Measurements from ENCODE around the gene DIAPH2. TPM values are rescaled to one million over a fixed set of nuclear protein-coding genes. Genes with fewer than 3 reads are reported as not detected.

DIAPH2 gene
- total and polyA plus RNA-seq, 9 of the 15 experiments (the other 6 are each of a cell fraction or from before 2014, with no cell fraction given) = 0.01 to 0.18 (median 0.07) TPM; not detected in 1

DNA sequence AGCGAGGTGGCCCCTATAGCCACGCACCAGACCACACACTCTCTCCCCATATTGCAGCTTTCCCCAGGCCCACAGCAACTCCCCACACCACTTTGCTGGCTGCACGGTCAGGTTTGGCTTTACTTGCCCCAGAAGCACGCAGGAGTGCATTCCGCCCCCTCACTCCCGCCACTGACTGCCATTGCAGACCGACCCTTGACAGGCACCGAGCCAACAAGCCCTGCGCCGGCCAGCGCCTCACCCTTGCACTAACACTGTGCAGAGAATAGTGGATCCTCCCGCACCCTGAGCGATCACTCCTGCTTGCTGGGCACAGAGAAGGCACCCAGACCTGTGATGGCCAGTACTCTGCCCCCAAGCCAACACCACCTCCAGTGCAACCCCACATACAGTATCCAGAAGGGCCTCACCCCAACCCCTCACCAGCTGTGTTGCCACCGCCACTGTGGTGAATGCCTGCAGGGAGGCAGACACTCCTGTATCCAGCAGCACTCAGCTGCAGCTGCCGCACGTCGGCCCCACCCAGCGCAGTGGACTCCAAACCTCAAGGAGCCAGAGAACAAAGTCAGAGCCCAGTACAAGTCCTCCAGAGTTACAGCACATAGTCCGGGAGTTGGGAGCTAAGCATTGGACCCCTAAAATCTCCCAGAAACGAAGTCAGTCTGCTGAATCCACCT is 28.6 kb upstream of the DIAPH2 start:
- Histone ChIP-seq H3K4me1 (replicated peaks in 1 of 2; ENCODE audit: control insufficient read depth in 2 of 2, insufficient read depth in 2 of 2, low read length in 2 of 2) (no peaks in the 10 kb centered on the region), H3K9me1 (ENCODE audit: control insufficient read depth, insufficient read depth, low read length) (no peaks in the 10 kb centered on the region), H3K79me2 (ENCODE audit: control insufficient read depth, insufficient read depth, low read length) (no peaks in the 10 kb centered on the region), H3K9ac (ENCODE audit: insufficient read depth in 1 of 2, low read depth in 2 of 2, low read length in 2 of 2) (no peak overlapping the region), H3K27me3 (ENCODE audit: control insufficient read depth in 2 of 2, insufficient read depth in 2 of 2, low read length in 2 of 2) (no peaks in the 10 kb centered on the region), H2AFZ (ENCODE audit: low read depth, low read length) (no peak overlapping the region), H4K20me1 (replicated peaks; ENCODE audit: control insufficient read depth, insufficient read depth, low read length) (no peaks in the 10 kb centered on the region), H3K4me3 (no peak overlapping the region), H3K4me2 (ENCODE audit: insufficient read depth, low read length) (no peak overlapping the region), H3K9me3 (replicated peaks; ENCODE audit: control insufficient read depth, insufficient read depth, low read depth, low read length) (no peaks in the 10 kb centered on the region), H3K27ac (ENCODE audit: extremely low read depth, low read depth, low read length) (no peak overlapping the region), H3K36me3 (ENCODE audit: control insufficient read depth, insufficient read depth, low read length) (no peaks in the 10 kb centered on the region)
- ChIA-PET POLR2A (no interaction called here), CTCF (ENCODE audit: low intra/inter-chr PET ratio) (no interaction called here)
- DNase-seq (ENCODE audit: extremely low read depth in 1 of 4, low spot score in 3 of 4) = no peak
- in situ Hi-C loops (cut with MboI) = no loop called here
- TF ChIP-seq, protein P1, sequence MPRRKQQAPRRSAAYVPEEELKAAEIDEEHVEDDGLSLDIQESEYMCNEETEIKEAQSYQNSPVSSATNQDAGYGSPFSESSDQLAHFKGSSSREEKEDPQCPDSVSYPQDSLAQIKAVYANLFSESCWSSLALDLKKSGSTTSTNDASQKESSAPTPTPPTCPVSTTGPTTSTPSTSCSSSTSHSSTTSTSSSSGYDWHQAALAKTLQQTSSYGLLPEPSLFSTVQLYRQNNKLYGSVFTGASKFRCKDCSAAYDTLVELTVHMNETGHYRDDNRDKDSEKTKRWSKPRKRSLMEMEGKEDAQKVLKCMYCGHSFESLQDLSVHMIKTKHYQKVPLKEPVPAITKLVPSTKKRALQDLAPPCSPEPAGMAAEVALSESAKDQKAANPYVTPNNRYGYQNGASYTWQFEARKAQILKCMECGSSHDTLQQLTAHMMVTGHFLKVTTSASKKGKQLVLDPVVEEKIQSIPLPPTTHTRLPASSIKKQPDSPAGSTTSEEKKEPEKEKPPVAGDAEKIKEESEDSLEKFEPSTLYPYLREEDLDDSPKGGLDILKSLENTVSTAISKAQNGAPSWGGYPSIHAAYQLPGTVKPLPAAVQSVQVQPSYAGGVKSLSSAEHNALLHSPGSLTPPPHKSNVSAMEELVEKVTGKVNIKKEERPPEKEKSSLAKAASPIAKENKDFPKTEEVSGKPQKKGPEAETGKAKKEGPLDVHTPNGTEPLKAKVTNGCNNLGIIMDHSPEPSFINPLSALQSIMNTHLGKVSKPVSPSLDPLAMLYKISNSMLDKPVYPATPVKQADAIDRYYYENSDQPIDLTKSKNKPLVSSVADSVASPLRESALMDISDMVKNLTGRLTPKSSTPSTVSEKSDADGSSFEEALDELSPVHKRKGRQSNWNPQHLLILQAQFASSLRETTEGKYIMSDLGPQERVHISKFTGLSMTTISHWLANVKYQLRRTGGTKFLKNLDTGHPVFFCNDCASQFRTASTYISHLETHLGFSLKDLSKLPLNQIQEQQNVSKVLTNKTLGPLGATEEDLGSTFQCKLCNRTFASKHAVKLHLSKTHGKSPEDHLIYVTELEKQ (CRISPR knock-in tag; IDR thresholded peaks at IDR 0.05) = no peak
- no peak for TF ChIP-seq XRCC4 (IDR thresholded peaks at IDR 0.05; ENCODE audit: extremely low read depth, insufficient read depth, insufficient read length)
- TF ChIP-seq DDX20 (tag; IDR thresholded peaks at IDR 0.05; ENCODE audit: low read depth) = no peak
- no peak for TF ChIP-seq EP300 (IDR thresholded peaks at IDR 0.05; ENCODE audit: low read length)
- TF ChIP-seq ETV1 (tag; conservative IDR thresholded peaks at IDR 0.05; ENCODE audit: low read depth) = no peak
- no peak for TF ChIP-seq NR2F6 (CRISPR knock-in tag; IDR thresholded peaks at IDR 0.05)
- TF ChIP-seq L3MBTL2 (IDR thresholded peaks at IDR 0.05) = no peak
- no peak for TF ChIP-seq ZNF586 (CRISPR knock-in tag; conservative IDR thresholded peaks at IDR 0.05)
- TF ChIP-seq SMAD2 (IDR thresholded peaks at IDR 0.05; ENCODE audit: low read depth, low read length) = no peak
- no peak for TF ChIP-seq ZNF197 (CRISPR knock-in tag; IDR thresholded peaks at IDR 0.05; ENCODE audit: low read depth)
- no peak for TF ChIP-seq POLR2AphosphoS2 (IDR thresholded peaks at IDR 0.05; ENCODE audit: low read length)
- no peak for FAIRE-seq
- no peak for ATAC-seq
- WGBS (ENCODE audit: insufficient coverage, low coverage, missing lambda C conversion rate) = 0% methylated on average over 15 of the region's 20 CpGs
- intact Hi-C loops (cut with micrococcal nuclease) = no loop called here
- no TSS peak for BruUV-seq (replicated peaks)
